Stimulated activated CD4-positive, alpha-beta T cell treated with anti-CD3 and anti-CD28 coated beads, Interleukin-4, amount 100 ng/mL, for 4 hours (primary cell): ENCODE measurements around the gene TWNK.

Source experiments
- DNase-seq, 2 experiments: peaks; one replicate each; pipeline ENCODE4 v3.0.0-alpha.2; 2020

TWNK gene

DNA sequence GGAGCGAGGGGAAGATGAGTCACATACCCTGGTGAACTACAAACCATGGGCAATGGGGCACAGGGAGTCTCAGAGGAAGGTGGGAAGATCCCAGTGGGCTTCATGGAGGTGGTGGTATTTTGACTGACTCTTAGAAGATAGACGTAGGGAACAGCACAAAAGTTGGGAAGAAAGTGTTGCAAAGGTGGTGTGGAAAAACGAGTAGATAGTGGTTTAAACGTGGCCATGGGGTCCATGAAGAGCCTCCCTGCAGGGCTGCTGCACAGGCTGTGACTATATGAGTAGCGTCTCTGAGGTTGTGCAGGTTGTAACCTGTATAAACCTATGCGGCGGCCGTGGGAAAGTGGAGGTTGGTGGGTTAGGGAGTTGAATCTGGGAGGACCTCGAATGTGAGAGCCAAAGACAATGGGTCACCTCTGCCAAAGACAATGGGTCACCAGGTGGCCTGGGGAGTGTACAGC is 26.1 kb downstream of the TWNK start:
- DNase-seq: no peak

DNA sequence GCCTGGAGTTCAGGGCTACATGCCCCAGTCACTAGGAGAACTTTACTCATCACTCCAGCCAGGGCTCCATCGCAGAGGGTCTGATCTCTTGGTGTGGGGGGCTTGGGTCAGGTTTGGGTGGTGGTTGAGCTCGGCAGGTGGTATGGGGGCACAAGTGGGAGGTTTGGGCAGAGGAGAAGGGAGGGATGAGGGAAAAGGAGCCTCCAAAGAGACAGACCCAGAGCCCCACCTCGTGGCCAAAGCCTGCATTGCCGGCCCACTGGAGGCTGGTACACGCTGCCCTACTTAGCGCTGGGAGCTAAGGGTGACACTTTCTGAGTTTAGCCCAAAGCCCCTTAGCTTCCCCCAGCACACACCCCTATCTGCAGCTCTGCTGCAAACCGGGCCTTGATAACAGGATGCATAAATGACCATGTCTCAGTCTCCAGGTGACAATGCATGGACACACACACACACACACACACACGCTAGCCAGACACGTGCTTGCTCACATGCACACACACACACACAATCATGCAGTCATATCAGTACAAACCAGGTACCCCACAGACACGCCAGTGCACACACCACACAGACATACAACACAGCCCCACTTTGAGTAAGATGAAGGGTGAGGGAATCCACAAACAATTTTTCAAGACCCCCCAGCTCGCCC is 27.0 kb downstream of the TWNK start:
- DNase-seq: peak; percentile 62 to 74

- DNase-seq: peak in 1 of 2 experiments; percentile 7
These were observed 27.7 kb downstream of the TWNK start for GRCh38 chr10:101014966-101015581.

DNA sequence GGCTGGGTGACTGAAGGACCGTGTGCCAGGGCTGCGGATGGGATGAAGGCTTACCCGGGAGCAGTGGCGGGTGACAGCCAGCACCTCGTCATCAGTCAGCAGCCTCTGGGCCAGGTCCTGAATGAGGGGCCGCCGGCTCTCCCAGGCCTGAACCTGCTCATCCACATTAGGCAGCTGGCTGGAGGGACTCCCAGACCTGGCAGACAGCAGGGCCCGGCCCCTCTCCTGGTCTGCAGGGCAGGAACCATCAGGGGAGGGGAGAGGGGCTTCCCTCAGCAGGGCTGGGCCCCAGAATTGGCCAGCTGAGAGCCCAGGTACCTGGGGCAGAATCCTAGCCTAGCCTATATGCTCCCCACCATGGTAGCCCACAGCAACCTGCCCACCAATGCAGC is 28.2 kb downstream of the TWNK start:
- DNase-seq: no peak

GRCh38 chr10:101016814-101017213 is 29.5 kb downstream of the TWNK start:
- no peak for DNase-seq

DNA sequence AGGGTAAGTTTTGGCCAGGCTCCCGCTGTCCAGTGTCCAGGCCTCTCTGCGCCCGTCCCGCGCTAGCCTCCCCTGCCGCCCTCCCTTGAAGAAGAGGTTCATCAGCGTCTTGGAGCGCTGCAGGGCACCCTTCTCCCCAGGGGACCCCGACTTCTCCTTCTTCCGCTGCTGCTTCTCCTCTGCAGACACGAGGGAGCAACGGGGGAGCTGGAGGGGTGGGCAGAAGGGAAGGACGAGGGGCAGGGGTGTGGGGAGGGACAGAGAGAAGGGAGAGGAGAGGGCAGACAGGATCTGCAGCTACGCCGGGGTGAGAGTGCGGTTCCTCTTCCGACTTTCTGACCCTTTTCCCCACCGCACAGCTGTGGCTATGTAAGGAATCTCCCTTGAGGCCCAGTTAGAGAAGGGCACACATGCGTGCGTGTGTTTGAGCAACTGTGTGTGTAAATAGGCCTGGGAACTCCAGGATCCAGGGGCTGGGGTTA is 30.8 kb downstream of the TWNK start:
- DNase-seq: no peak

DNA sequence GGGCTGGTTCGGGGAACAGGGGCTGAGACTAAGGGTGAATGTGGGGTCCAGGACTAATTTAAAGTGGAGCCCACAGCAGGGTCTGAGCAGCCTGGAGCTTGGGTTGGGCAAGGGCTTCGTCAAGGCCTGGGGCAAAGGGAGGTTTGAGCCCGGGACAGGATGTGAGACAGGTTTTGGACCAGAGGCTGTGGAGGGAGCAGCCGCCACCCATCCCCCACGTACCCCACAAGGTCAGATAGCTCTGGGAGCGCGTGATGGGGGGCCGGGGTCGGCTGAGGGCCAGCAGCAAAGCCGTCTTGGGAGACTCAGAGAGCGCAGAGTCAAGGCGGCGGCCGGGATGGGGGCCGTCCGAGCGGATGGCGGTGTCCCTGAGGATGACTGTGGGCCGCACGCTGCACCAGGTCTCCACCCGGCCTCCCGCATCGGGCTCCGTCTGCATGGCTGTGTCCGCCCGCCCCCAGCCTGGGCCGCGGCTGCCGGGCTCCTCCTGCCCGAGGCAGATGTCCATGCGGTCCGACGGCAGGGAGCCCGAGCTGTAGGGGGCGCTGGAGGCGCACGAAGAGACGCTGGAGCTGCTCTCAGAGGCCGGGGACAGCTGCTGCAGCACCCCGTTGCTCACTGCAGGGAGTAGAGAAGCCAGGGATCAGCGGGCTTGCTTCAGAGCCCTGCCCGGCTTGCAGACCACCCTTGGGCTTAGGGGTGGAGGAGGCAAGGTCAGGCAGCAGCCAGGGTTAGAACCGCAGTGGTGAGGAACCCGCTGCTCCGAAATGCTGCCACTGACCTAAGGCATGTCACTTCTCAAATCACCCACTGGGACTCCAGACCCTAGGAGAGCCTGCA is 31.5 kb downstream of the TWNK start:
- DNase-seq: peak; percentile 63 to 70

DNA sequence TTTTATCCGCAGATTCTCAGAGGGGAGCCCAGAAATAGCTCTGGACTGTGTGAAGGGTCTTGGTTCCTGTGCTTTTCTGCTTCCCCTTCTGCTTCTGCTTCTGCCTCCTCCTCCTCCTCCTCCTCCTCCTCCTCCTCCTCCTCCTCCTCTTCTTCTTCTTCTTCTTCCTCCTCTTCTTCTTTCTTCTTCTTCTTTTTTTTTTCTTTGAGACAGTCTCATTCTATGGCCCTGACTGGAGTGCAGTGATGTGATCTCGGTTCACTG is 32.0 kb downstream of the TWNK start:
- no peak for DNase-seq

DNA sequence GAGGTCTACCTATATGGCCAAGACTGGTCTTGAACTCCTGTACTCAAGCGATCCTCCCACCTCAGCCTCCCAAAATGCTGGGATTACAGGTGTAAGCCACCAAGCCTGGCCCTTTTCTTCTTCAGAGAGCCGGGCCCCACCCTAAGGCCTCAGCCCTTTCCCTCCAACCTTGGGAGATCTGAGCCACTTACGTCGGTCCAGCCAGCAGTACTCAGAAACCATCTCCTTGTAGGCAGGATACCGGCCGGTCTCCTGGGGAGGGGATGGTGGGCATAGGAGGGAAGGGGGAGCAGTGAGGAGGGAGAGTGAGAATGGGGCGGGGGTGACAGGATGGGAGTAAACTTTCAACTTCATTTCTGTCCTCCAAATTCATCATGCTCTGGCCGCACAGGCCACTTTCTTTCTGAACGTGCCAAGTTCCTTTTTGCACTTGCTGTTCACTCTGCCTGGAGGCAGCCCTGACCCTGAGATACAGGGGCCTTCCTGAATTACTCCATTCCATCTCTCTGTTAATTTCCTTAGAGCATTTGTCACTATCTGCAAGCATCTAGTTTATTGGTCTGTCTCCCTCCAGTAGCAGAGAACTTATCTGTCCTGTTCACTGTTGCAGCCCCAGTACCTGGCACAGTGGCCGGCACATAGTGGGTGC is 33.2 kb downstream of the TWNK start:
- DNase-seq: no peak

DNA sequence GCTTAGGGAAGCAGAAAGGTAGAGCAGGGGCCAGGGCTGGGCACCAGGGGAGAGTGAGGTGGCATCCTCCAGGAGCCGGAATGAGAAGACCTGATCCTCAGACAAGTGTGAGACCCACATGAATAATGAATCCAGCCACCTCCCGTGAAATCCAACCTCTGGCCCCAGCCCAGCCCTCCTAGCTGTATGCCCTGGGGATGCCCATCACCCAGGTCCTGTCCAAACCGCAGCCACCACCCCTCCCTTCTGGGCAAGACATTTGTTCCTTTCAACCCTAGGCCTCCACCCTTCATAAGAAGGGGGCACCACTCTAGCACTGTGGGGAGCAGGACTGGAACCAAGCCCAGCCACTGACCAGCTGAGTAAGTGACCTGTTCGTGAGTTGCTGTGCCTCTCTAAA is 33.9 kb downstream of the TWNK start:
- DNase-seq: no peak

- DNase-seq: no peak
These were observed 34.4 kb downstream of the TWNK start for GRCh38 chr10:101021692-101022251.

DNA sequence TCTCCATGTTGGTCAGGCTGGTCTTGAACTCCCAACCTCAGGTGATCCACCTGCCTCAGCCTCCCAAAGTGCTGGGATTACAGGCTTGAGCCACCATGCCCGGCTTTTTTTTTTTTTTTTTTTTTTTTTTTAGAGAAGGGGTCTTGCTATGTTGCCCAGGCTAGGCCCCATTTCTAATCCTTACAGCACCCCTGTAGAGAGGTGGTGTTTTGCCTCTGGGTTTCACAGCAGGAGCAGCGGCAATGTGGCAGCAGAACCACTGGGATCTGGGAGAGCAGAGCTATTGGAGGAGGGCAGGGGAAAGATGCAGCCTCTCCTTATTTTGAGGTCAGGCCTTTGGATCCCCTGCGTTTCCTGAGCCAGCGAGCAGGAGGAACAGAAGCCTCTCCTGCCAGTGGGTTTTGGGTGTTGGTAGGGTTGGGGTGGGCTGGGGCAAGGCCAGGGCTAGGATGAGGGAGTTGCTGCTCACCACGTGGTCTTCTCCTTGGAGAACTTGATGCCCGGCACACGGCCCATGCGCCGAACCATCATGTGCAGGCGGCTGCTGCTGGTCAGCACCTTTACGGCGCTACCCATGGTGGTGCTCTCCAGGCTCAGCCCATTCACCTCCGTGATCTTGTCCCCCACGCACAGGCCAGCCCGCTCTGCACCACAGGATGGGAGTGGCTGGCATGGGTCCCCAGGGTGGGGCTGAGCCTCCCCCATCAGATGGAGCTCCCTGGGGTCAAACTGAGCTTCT is 35.8 kb downstream of the TWNK start:
- no peak for DNase-seq

DNA sequence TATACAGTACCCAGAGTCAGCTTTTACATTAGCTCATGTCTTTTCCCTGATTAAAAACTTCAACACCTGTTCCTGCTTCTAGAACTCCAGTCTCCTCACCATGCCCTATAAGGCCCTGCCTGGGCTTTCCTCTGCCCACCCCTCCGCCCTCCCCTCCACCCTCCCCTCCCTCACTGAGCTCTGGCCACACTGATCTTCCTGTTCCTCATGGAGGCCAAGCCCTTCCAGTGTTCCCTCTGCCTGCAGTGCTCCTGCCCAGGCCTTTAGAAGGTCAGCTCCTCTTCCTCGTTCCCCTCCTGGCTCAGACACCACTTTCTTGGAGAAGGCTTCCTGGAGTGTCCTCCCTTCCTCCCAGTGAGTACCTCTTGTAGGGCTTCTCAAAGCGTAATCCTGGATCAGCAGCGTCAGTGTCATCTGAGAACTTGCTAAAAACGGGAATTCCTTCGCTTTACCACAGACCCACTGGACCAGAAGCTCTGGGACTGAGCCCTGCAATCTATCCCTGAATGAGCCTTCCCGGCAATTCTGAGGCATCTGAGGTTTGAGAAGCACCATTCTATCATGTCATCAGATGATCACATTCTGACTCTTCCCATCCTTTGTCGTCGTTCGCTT is 39.9 kb downstream of the TWNK start:
- no peak for DNase-seq

DNA sequence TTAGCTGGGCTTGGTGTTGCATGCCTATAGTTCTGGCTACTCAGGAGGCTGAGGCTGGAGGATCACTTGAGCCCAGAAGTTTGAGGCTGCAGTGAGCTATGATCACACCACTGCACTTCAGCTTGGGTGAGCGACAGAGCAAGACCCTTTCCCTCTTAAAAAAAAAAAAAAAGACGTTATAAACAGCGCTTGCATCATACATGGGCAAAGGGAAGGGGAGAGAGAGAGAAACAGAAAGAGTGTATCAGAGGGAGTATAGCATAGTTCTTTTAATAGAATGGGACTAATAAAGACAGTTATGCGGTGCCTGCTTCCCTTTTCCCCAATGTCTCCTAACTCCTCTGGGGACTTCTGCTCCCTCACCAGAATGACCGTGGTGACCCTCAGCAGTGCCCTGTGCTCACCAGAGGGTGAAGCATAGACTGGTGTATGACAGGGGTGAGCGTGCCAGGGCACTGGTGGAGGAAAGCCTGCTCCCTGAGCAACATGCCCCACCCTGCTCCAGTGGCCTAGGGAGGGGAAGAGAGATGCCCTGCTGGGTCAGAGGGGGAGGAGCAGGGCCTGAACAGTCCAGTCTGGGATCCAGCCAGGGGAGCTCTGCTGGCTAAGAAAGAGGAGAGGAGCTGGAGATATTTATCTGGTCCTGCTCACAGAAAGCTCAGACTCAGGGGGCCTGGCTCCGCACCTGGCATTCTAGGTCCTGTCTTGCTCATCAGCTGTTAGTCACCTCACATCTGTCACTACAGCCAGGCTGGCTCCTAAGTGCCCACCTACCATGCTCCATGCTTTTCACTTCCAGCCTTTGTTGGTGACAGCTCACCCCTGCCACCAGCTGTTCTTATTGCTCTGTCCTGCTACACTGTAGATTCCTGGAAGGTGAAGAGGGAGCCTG is 41.3 kb downstream of the TWNK start:
- no peak for DNase-seq

DNA sequence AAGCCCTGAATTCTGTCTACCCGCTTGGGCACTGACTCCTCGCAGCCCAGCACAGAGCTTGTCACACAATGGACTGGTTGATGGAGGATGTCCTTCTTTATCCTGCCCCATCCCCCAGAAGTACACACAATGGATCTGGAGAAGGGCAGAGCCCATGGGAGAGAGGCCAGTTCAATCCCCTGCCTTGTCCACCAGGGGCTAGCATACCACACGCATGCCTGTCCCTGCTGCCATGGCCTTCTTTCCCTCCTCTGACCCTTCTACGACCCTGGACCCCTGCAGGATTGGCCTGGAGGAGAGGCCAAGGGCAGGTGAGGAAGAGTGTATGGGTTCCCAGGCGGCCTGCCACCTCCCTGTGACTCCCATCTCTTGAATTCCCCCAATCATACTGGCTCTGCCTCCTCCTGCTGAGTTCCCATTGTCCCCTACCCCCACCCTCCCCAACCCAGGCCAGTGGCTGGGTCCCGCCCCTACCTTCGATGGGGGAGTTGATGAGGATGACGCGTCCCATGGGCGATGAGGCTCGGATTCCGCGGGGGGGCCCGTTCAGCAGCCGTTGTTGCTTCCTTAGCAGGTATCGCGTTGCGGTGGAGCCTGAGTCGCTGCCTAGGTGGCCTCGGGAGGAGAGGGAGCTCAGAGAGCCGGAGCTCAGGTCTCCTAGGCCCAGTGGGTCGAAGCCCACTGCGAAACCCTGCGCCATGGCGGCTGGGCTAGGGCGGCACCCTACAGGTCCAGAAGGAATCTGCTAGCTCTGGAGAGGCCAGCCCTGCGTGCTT is 42.4 kb downstream of the TWNK start:
- no peak for DNase-seq

GRCh38 chr10:101030496-101031127 is 43.3 kb downstream of the TWNK start:
- no peak for DNase-seq

GRCh38 chr10:101031128-101031795 is 43.9 kb downstream of the TWNK start, which contains the start of the genes PDZD7 and SFXN3:
TSS of gene PDZD7 (minus strand) at chr10:101031129. CDS start at chr10:101030219, 910 bp downstream.
TSS of gene SFXN3 (plus strand) at chr10:101031234. CDS start at chr10:101034695, 3,461 bp downstream.
- peak; percentile 95 to 99 for DNase-seq

DNA sequence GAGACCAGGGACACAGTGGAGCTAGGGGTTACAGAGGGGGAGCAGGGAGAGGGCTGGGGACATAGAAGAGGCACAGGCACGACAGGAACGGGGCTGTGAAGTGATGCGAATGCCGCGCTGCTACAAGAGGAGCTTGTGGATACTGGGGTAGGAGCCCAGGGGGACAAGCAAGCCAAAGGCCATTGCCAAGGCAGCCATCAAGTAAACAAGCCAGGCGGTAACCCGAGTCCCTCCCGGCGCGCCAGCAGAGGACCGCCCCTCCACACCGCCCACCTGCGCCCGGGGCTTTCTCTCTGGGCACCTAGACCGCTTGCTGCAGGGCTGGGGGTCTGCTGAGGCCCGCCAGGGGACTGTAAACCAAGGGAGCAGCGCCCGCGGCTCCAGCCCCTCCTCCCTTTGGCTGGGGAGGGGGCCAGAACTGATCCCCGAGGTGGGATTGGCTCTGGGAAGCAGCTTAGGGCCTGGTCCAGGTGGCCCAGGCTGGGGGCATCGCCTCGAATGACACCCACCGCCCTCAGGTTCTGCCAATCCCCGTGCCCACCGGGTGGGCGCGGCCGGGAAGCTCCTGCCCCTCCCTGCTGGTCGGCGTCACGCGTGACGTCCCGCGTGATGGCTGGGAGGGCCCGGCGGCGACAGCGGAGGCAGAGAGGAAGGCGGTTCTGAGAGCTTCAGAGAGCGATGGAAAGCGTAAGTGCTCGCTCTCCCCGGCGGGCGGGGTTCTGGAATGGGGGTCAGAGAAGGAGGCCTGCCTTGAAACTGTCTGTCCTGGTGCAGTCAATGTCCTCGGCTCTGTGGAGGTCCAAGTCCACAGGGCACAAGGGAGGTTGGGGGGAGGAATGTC is 44.7 kb downstream of the TWNK start:
- peak; percentile 65 to 77 for DNase-seq
